Measurements from ENCODE around the gene DOCK10. TPM values are rescaled to one million over a fixed set of nuclear protein-coding genes. Genes with fewer than 3 reads are reported as not detected.

DOCK10 gene
- total RNA-seq, 1 experiment from 2014 or later: 0.96 TPM

GRCh38 chr2:224930990-224931389, 111.3 kb downstream of the DOCK10 start:
- POLR2A ChIA-PET: no interaction called here
- BruUV-seq (replicated peaks): no TSS peak
- no peak for DNase-seq (ENCODE audit: unreplicated experiment)
- Mint-ChIP-seq H3K27ac (ENCODE audit: low read depth, unreplicated experiment) (no peak overlapping the region), H3K36me3 (ENCODE audit: insufficient read depth, unreplicated experiment) (peaks cover 10% of the 10 kb centered on the region), H3K4me3 (ENCODE audit: unreplicated experiment) (no peak overlapping the region), H3K4me1 (ENCODE audit: insufficient read depth, unreplicated experiment) (peaks cover 16% of the 10 kb centered on the region), H3K9me3 (ENCODE audit: unreplicated experiment) (no peaks in the 10 kb centered on the region), H3K27me3 (ENCODE audit: insufficient read depth, unreplicated experiment) (no peaks in the 10 kb centered on the region)
- intact Hi-C loops (cut with micrococcal nuclease): no loop called here
- CTCF ChIA-PET: interaction anchor here (1.1 kb wide), 1 partner anchor 71 kb away, joined by 4 read pairs; no protein-coding TSS in a partner anchor
- no peak for TF ChIP-seq CTCF (IDR thresholded peaks at IDR 0.05; ENCODE audit: unreplicated experiment)

GRCh38 chr2:224930124-224930523, 112.1 kb downstream of the DOCK10 start:
- ChIA-PET CTCF (interaction anchor here (1.1 kb wide), 1 partner anchor 72 kb away, joined by 4 read pairs; no protein-coding TSS in a partner anchor), POLR2A (no interaction called here)
- H3K27me3 Mint-ChIP-seq (ENCODE audit: insufficient read depth, unreplicated experiment): no peaks in the 10 kb centered on the region
- TF ChIP-seq CTCF (IDR thresholded peaks at IDR 0.05; ENCODE audit: unreplicated experiment): no peak
- BruUV-seq (replicated peaks): no TSS peak
- DNase-seq (ENCODE audit: unreplicated experiment): no peak
- H3K4me1 Mint-ChIP-seq (ENCODE audit: insufficient read depth, unreplicated experiment): peaks cover 20% of the 10 kb centered on the region
- H3K4me3 Mint-ChIP-seq (ENCODE audit: unreplicated experiment): no peak overlapping the region
- H3K9me3 Mint-ChIP-seq (ENCODE audit: unreplicated experiment): no peaks in the 10 kb centered on the region
- intact Hi-C loops (cut with micrococcal nuclease): no loop called here
- no peak overlapping the region for H3K27ac Mint-ChIP-seq (ENCODE audit: low read depth, unreplicated experiment)
- peaks cover 10% of the 10 kb centered on the region for H3K36me3 Mint-ChIP-seq (ENCODE audit: insufficient read depth, unreplicated experiment)

GRCh38 chr2:224929512-224929911, 112.8 kb downstream of the DOCK10 start:
- Mint-ChIP-seq H3K9me3 (ENCODE audit: unreplicated experiment) (no peaks in the 10 kb centered on the region), H3K4me1 (ENCODE audit: insufficient read depth, unreplicated experiment) (peaks cover 14% of the 10 kb centered on the region), H3K27ac (ENCODE audit: low read depth, unreplicated experiment) (no peak overlapping the region), H3K4me3 (ENCODE audit: unreplicated experiment) (no peak overlapping the region), H3K36me3 (ENCODE audit: insufficient read depth, unreplicated experiment) (peaks cover 10% of the 10 kb centered on the region), H3K27me3 (ENCODE audit: insufficient read depth, unreplicated experiment) (no peaks in the 10 kb centered on the region)
- intact Hi-C loops (cut with micrococcal nuclease): no loop called here
- no peak for DNase-seq (ENCODE audit: unreplicated experiment)
- ChIA-PET POLR2A (no interaction called here), CTCF (interaction anchor here (0.6 kb wide), 1 partner anchor 19 kb away, joined by 3 read pairs; no protein-coding TSS in a partner anchor)
- no peak for TF ChIP-seq CTCF (IDR thresholded peaks at IDR 0.05; ENCODE audit: unreplicated experiment)
- BruUV-seq (replicated peaks): no TSS peak

GRCh38 chr2:224927646-224928173, 114.6 kb downstream of the DOCK10 start:
- no peak for DNase-seq (ENCODE audit: unreplicated experiment)
- CTCF ChIA-PET: interaction anchor here (1.3 kb wide), 1 partner anchor 10 kb away, joined by 3 read pairs; no protein-coding TSS in a partner anchor
- Mint-ChIP-seq H3K9me3 (ENCODE audit: unreplicated experiment) (no peaks in the 10 kb centered on the region), H3K4me1 (ENCODE audit: insufficient read depth, unreplicated experiment) (peaks cover 9% of the 10 kb centered on the region), H3K27ac (ENCODE audit: low read depth, unreplicated experiment) (no peak overlapping the region), H3K36me3 (ENCODE audit: insufficient read depth, unreplicated experiment) (peaks cover 10% of the 10 kb centered on the region), H3K27me3 (ENCODE audit: insufficient read depth, unreplicated experiment) (no peaks in the 10 kb centered on the region), H3K4me3 (ENCODE audit: unreplicated experiment) (no peak overlapping the region)
- TF ChIP-seq CTCF (IDR thresholded peaks at IDR 0.05; ENCODE audit: unreplicated experiment): no peak
- BruUV-seq (replicated peaks): no TSS peak
- POLR2A ChIA-PET: interaction anchor here (0.7 kb wide), 1 partner anchor 41 kb away, joined by 3 read pairs; no protein-coding TSS in a partner anchor
- intact Hi-C loops (cut with micrococcal nuclease): no loop called here

Measured in MCF 10A (cell line).